ENCODE data around the gene PLXNA4.

The PLXNA4 gene

GRCh38 chr7:132102391-132102790 is 473.9 kb downstream of the PLXNA4 start:
- DNase-seq = no peak

GRCh38 chr7:132100981-132101380 is 475.3 kb downstream of the PLXNA4 start:
- DNase-seq = no peak

- DNase-seq = no peak
Observed at GRCh38 chr7:132100483-132100882, 475.8 kb downstream of the PLXNA4 start.

- DNase-seq = no peak
Observed at GRCh38 chr7:132099163-132099562, 477.1 kb downstream of the PLXNA4 start.

GRCh38 chr7:132098327-132098726 is 477.9 kb downstream of the PLXNA4 start:
- no peak for DNase-seq

GRCh38 chr7:132097550-132098134 is 478.6 kb downstream of the PLXNA4 start:
- peak in 1 of 2 experiments; percentile 35 for DNase-seq

GRCh38 chr7:132095111-132095765 is 481.0 kb downstream of the PLXNA4 start:
- peak in 1 of 2 experiments; percentile 35 for DNase-seq

- DNase-seq = no peak
Observed at GRCh38 chr7:132092106-132092505, 484.2 kb downstream of the PLXNA4 start.

- no peak for DNase-seq
Observed at GRCh38 chr7:132091706-132092105, 484.6 kb downstream of the PLXNA4 start.

GRCh38 chr7:132090444-132090843 is 485.8 kb downstream of the PLXNA4 start:
- DNase-seq = no peak

GRCh38 chr7:132089356-132089755 is 486.9 kb downstream of the PLXNA4 start:
- no peak for DNase-seq

GRCh38 chr7:132087421-132087820 is 488.8 kb downstream of the PLXNA4 start:
- no peak for DNase-seq

- DNase-seq = no peak
Observed at GRCh38 chr7:132084776-132085388, 491.4 kb downstream of the PLXNA4 start.

GRCh38 chr7:132083537-132084123 is 492.6 kb downstream of the PLXNA4 start:
- DNase-seq = peak in 1 of 2 experiments; percentile 34

GRCh38 chr7:132083126-132083525 is 493.1 kb downstream of the PLXNA4 start:
- peak; percentile 78 to 92 for DNase-seq

- DNase-seq = peak; percentile 52 to 79
Observed at GRCh38 chr7:132082394-132082793, 493.9 kb downstream of the PLXNA4 start.

GRCh38 chr7:132081686-132082085 is 494.6 kb downstream of the PLXNA4 start:
- no peak for DNase-seq

- peak in 1 of 2 experiments; percentile 27 for DNase-seq
Observed at GRCh38 chr7:132080967-132081668, 495.2 kb downstream of the PLXNA4 start.

GRCh38 chr7:132080467-132080866 is 495.8 kb downstream of the PLXNA4 start:
- DNase-seq = no peak

GRCh38 chr7:132078891-132079735 is 497.2 kb downstream of the PLXNA4 start:
- no peak for DNase-seq

- DNase-seq = peak; percentile 62 to 86
Observed at GRCh38 chr7:132077971-132078685, 498.1 kb downstream of the PLXNA4 start.

Measured in NCI-H524 (cell line).